Measurements from ENCODE around the gene TDRKH.

- TF ChIP-seq TAF1 (IDR thresholded peaks at IDR 0.05; ENCODE audit: borderline replicate concordance, insufficient read depth, low read length) (no peak), SIN3A (IDR thresholded peaks at IDR 0.05; ENCODE audit: borderline replicate concordance, insufficient read depth, low read length) (no peak), POLR2AphosphoS5 (IDR thresholded peaks at IDR 0.05; ENCODE audit: low read depth, low read length) (no peak), REST (IDR thresholded peaks at IDR 0.05; ENCODE audit: insufficient read depth in 1 of 2, low read depth in 2 of 2, low read length in 2 of 2) (no peak), FOXP2 (optimal IDR thresholded peaks at IDR 0.05; ENCODE audit: borderline replicate concordance, extremely low read depth, extremely low read length, insufficient read depth) (no peak)
Measured at GRCh38 chr1:151737026-151737425, 53.3 kb downstream of the TDRKH start.

Data from PFSK-1 (cell line).